Neural cell (in vitro differentiated cells): ENCODE results near the gene ACBD3. TPM values are rescaled to one million over a fixed set of nuclear protein-coding genes. Genes with fewer than 3 reads are reported as not detected.

Experiments
- H2AFZ ChIP-seq: fragments of 200-600, 300-800 bp; sonication (generic), shearing (Covaris generic); 2 replicates; pipeline ENCODE4 v1.6.0; 2014; ENCODE audit warnings: low read depth, mild to moderate bottlenecking, antibody characterized with exemption, low read length, moderate library complexity
- H3F3A ChIP-seq: fragments of 200-600 bp; shearing (Covaris generic); 2 replicates; pipeline ENCODE4 v1.6.1; 2016; ENCODE audit warnings: mild to moderate bottlenecking, moderate library complexity, mixed read lengths, antibody characterized with exemption, low read length; ENCODE audit not compliant: insufficient read depth, poor library complexity, severe bottlenecking
- H3K27ac ChIP-seq: fragments of 200-600, 300-800 bp; sonication (generic), shearing (Covaris generic); 2 replicates; pipeline ENCODE4 v1.5.1; 2014; ENCODE audit warnings: mild to moderate bottlenecking, low read length, moderate library complexity
- H3K27me3 ChIP-seq: fragments of 300-800, 200-600 bp; sonication (generic), shearing (Covaris generic); 2 replicates; pipeline ENCODE4 v1.6.0; 2014; ENCODE audit warnings: mild to moderate bottlenecking, low read depth, low read length, moderate library complexity; ENCODE audit not compliant: insufficient read depth
- H3K36me3 ChIP-seq: fragments of 300-800, 200-600 bp; sonication (generic), shearing (Covaris generic); 2 replicates; pipeline ENCODE4 v1.5.1; 2014; ENCODE audit warnings: mild to moderate bottlenecking, antibody characterized with exemption, low read length, moderate library complexity; ENCODE audit not compliant: insufficient read depth
- H3K4me2 ChIP-seq: fragments of 300-800, 200-600 bp; sonication (generic), shearing (Covaris generic); 2 replicates; pipeline ENCODE4 v1.6.0; 2014; ENCODE audit warnings: mild to moderate bottlenecking, low read length
- H3K4me3 ChIP-seq: fragments of 300-800, 200-600 bp; sonication (generic), shearing (Covaris generic); 2 replicates; pipeline ENCODE4 v1.5.1; 2014; ENCODE audit warnings: mild to moderate bottlenecking, low read length, moderate library complexity
- H3K79me2 ChIP-seq: fragments of 200-600 bp; shearing (Covaris generic); replicated peaks from 2 replicates; pipeline ENCODE4 v1.6.0; 2014; ENCODE audit warnings: mild to moderate bottlenecking, low read length, moderate library complexity; ENCODE audit not compliant: insufficient read depth
- H3K9ac ChIP-seq: fragments of 300-800, 200-600 bp; sonication (generic), shearing (Covaris generic); 2 replicates; pipeline ENCODE4 v1.6.1; 2016; ENCODE audit warnings: mild to moderate bottlenecking, low read length, mixed read lengths
- H3K9me2 ChIP-seq: fragments of 200-600 bp; shearing (Covaris generic); 2 replicates; pipeline ENCODE4 v1.6.1; 2016; ENCODE audit warnings: mild to moderate bottlenecking, low read length, mixed read lengths; ENCODE audit not compliant: insufficient read depth
- H3K9me3 ChIP-seq: fragments of 200-600, 300-800 bp; sonication (generic), shearing (Covaris generic); 2 replicates; pipeline ENCODE4 v1.6.1; 2016; ENCODE audit warnings: mild to moderate bottlenecking, mixed run types, low read length, moderate library complexity, mixed read lengths
- H4K20me1 ChIP-seq: fragments of 200-600 bp; shearing (Covaris generic); 2 replicates; pipeline ENCODE4 v1.6.1; 2016; ENCODE audit warnings: mild to moderate bottlenecking, mixed run types; ENCODE audit not compliant: insufficient read depth
- EP300 ChIP-seq: fragments of 450-650 bp; conservative IDR thresholded peaks from 2 replicates; pipeline ENCODE4 v1.6.1; 2014; ENCODE audit warnings: antibody characterized with exemption, mild to moderate bottlenecking, moderate library complexity; ENCODE audit not compliant: poor library complexity, severe bottlenecking
- EZH2 ChIP-seq: fragments of 200-600, 300-800 bp; shearing (Covaris generic), sonication (generic); IDR thresholded peaks from 2 replicates; pipeline ENCODE4 v1.6.1; 2014; ENCODE audit warnings: antibody characterized with exemption, low read length, borderline replicate concordance, mild to moderate bottlenecking; ENCODE audit not compliant: insufficient read depth, poor library complexity, severe bottlenecking
- MXI1 ChIP-seq: fragments of 450-650 bp; conservative IDR thresholded peaks from 2 replicates; pipeline ENCODE4 v1.6.1; 2014; ENCODE audit warnings: antibody characterized with exemption, mild to moderate bottlenecking; ENCODE audit not compliant: poor library complexity, severe bottlenecking
- POLR2AphosphoS5 ChIP-seq: IDR thresholded peaks from 2 replicates; pipeline ENCODE4 v1.6.1; 2012
- RAD21 ChIP-seq: fragments of 450-650 bp; conservative IDR thresholded peaks from 2 replicates; pipeline ENCODE4 v1.6.1; 2014; ENCODE audit warnings: antibody characterized with exemption, mild to moderate bottlenecking, moderate library complexity
- SMC3 ChIP-seq: fragments of 450-650 bp; conservative IDR thresholded peaks from 2 replicates; pipeline ENCODE4 v1.6.1; 2014; ENCODE audit warnings: antibody characterized with exemption, mild to moderate bottlenecking, moderate library complexity; ENCODE audit not compliant: poor library complexity
- TAF1 ChIP-seq: IDR thresholded peaks from 2 replicates; pipeline ENCODE4 v1.6.1; 2012; ENCODE audit warnings: low read depth
- polyA plus RNA-seq: library from polyadenylated mRNA; depleted of rRNA; stranded (reverse); fragments of >200 nt; gene quantifications from 2 replicates; pipeline ENCODE4 v1.2.3, GENCODE V29; 2014
- TF ChIP-seq, protein P1 (sequence below): fragments of 450-650 bp; IDR thresholded peaks from 2 replicates; pipeline ENCODE4 v1.5.1; 2014; ENCODE audit warnings: antibody characterized with exemption, mild to moderate bottlenecking, moderate library complexity; ENCODE audit not compliant: poor library complexity, severe bottlenecking
- TF ChIP-seq, protein P2 (sequence below): IDR thresholded peaks from 2 replicates; pipeline ENCODE4 v1.6.1; 2012; ENCODE audit warnings: borderline replicate concordance

The ACBD3 gene
- polyA plus RNA-seq, 1 donor from 2014 or later, result 30.8 TPM

DNA sequence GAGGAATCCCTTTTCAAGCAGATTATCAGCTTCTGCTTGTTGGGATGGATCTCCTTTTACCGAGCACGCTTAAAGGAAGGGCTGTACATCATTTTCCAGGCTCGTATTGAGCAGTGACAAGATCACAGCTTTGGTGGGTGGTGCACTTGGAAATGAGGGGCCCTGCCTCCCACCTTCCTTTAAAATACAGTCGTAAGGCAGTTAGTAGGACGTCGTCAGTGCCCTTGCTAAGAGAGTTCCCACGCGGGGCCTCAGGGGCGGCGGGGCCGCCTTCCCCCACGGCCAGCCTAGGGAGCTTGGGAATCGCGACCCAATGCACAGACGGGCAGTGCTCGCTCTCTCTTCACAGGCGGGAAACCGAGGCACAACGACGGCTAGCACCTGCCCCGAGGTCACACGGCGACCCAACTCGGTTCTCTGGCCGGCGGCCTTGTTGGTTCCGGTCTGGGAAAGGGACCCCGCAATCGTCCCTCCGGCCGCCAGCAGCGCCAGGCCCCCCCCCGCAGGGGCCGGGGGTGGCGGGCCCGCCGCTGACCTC, 65.4 kb downstream of the ACBD3 start:
- H3K79me2 ChIP-seq, result no peaks in the 10 kb centered on the region
- H3K9me3 ChIP-seq, result no peaks in the 10 kb centered on the region
- peaks cover 3% of the 10 kb centered on the region for H3K27me3 ChIP-seq
- no peak overlapping the region for H2AFZ ChIP-seq
- TF ChIP-seq, protein P1, sequence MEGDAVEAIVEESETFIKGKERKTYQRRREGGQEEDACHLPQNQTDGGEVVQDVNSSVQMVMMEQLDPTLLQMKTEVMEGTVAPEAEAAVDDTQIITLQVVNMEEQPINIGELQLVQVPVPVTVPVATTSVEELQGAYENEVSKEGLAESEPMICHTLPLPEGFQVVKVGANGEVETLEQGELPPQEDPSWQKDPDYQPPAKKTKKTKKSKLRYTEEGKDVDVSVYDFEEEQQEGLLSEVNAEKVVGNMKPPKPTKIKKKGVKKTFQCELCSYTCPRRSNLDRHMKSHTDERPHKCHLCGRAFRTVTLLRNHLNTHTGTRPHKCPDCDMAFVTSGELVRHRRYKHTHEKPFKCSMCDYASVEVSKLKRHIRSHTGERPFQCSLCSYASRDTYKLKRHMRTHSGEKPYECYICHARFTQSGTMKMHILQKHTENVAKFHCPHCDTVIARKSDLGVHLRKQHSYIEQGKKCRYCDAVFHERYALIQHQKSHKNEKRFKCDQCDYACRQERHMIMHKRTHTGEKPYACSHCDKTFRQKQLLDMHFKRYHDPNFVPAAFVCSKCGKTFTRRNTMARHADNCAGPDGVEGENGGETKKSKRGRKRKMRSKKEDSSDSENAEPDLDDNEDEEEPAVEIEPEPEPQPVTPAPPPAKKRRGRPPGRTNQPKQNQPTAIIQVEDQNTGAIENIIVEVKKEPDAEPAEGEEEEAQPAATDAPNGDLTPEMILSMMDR, result no peak
- TF ChIP-seq EZH2 (no peak), SMC3 (no peak), POLR2AphosphoS5 (no peak), TAF1 (no peak), MXI1 (no peak), RAD21 (no peak), EP300 (no peak)
- TF ChIP-seq, protein P2, sequence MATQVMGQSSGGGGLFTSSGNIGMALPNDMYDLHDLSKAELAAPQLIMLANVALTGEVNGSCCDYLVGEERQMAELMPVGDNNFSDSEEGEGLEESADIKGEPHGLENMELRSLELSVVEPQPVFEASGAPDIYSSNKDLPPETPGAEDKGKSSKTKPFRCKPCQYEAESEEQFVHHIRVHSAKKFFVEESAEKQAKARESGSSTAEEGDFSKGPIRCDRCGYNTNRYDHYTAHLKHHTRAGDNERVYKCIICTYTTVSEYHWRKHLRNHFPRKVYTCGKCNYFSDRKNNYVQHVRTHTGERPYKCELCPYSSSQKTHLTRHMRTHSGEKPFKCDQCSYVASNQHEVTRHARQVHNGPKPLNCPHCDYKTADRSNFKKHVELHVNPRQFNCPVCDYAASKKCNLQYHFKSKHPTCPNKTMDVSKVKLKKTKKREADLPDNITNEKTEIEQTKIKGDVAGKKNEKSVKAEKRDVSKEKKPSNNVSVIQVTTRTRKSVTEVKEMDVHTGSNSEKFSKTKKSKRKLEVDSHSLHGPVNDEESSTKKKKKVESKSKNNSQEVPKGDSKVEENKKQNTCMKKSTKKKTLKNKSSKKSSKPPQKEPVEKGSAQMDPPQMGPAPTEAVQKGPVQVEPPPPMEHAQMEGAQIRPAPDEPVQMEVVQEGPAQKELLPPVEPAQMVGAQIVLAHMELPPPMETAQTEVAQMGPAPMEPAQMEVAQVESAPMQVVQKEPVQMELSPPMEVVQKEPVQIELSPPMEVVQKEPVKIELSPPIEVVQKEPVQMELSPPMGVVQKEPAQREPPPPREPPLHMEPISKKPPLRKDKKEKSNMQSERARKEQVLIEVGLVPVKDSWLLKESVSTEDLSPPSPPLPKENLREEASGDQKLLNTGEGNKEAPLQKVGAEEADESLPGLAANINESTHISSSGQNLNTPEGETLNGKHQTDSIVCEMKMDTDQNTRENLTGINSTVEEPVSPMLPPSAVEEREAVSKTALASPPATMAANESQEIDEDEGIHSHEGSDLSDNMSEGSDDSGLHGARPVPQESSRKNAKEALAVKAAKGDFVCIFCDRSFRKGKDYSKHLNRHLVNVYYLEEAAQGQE, result no peak
- no peak overlapping the region for H3K9ac ChIP-seq
- H3K36me3 ChIP-seq, result no peaks in the 10 kb centered on the region
- H3K27ac ChIP-seq, result no peak overlapping the region
- H3K9me2 ChIP-seq, result no peaks in the 10 kb centered on the region
- H3K4me2 ChIP-seq, result no peak overlapping the region
- peak overlapping the region; percentile 69 for H3K4me3 ChIP-seq
- H4K20me1 ChIP-seq, result no peaks in the 10 kb centered on the region
- H3F3A ChIP-seq, result no peaks in the 10 kb centered on the region

DNA sequence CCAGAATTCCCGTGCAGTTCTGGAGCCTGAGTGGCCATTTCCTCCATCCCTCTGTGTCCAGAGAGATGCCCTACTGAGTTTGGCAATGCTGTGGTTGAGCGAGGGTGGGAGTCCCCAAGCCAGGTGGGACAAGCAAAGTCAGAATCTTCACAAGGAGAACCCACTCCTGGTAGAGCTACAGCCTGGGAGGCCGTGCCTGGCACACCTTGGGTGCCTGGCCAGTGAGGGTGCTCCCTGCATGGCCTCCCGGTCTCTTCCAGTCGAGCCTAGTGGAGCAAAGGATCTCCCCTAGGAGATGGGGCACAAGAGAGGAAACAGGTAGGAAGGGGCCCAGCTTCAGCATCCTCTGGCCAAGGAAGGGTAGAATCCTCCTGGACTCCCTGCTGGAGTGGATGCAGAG, 66.1 kb downstream of the ACBD3 start:
- H2AFZ ChIP-seq, result no peak overlapping the region
- peaks cover 3% of the 10 kb centered on the region for H3K27me3 ChIP-seq
- no peak overlapping the region for H3K27ac ChIP-seq
- no peaks in the 10 kb centered on the region for H3K79me2 ChIP-seq
- no peaks in the 10 kb centered on the region for H3K9me3 ChIP-seq
- no peak overlapping the region for H3K4me3 ChIP-seq
- no peaks in the 10 kb centered on the region for H3K36me3 ChIP-seq
- H4K20me1 ChIP-seq, result no peaks in the 10 kb centered on the region
- H3K9ac ChIP-seq, result no peak overlapping the region
- no peak for TF ChIP-seq TAF1
- no peak for TF ChIP-seq RAD21
- TF ChIP-seq POLR2AphosphoS5, result no peak
- TF ChIP-seq MXI1, result no peak
- no peak for TF ChIP-seq SMC3
- TF ChIP-seq EZH2, result no peak
- TF ChIP-seq, protein P2, result no peak
- no peaks in the 10 kb centered on the region for H3F3A ChIP-seq
- H3K9me2 ChIP-seq, result no peaks in the 10 kb centered on the region
- H3K4me2 ChIP-seq, result no peak overlapping the region
